ENCODE measurements around the gene BAIAP2.

The BAIAP2 gene

DNA sequence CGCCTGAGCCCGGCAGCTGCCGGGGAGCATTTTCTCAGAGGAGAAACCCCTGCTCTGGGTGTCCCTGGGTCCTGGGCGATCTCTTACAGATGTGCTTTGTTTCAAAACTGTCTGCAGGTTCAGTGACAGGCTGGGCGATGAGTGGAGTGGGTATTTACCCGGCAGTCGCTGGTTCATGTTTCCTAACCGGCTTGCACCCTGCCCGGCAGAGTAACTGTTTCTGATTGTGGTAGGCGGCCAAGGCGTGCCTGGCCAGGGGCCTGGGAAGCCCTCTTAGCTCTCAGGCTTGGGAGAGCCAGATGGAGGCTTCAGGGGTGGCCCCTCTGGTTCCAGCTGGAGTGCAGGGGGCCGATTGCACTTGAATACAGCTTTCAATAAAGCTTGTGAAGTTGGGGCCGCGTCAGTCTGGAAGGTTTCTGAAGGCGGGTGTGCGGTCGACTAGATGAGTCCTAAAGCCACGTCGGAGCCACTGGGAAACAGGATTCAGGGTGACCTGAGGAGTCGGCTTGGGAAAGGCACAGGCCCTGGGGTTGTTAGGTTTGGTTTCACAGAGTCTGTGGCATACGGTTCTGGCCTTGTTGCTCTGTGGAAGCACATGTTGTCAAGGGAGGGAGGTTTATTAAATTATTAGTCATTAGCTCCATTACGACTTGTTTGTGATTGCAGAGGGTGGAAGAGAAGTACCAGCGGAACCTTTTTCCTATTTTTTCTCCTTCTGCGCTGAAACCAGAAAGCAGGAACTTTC is 1.4 kb downstream of the BAIAP2 start:
- DNase-seq (ENCODE audit: low read depth in 2 of 2, low spot score in 1 of 2): no peak

DNA sequence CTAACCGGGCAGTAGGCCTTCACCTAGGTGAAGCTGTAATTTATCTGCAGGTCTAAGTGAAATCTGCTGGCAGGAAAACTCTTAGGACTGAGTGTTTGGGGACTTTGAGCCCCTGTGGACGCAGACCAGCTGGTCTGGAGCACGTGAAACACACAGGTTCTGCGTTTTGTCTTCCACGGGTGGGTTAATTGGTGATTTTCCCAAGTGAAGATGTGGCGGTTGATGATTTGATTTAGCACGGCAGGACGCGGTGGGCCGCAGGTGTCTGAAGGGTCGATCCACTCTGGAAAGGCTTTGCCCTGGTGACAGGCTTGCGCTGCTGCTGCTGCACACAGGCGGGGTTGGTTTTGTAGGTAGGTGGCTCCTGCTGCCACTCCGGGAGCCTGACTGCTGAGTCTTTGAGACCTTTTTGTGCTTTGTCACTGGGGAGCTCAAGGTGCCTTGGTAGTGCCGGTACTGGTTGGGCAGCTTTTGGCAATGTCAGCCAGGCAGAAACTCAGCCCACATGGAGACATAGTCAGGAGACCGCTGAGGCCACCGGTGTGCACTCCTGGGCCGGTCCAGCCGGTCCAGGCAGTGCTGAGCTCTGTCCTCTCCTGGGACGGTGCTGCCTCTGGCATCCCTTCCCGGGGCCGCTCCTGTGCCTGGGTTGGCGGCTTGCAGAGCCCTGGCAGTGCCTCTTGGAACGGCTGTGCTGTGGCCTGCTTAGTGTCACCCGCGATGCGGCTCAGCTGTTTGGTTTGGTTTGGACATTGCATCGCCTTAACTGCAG is 2.3 kb downstream of the BAIAP2 start:
- no peak for DNase-seq (ENCODE audit: low read depth in 2 of 2, low spot score in 1 of 2)

DNA sequence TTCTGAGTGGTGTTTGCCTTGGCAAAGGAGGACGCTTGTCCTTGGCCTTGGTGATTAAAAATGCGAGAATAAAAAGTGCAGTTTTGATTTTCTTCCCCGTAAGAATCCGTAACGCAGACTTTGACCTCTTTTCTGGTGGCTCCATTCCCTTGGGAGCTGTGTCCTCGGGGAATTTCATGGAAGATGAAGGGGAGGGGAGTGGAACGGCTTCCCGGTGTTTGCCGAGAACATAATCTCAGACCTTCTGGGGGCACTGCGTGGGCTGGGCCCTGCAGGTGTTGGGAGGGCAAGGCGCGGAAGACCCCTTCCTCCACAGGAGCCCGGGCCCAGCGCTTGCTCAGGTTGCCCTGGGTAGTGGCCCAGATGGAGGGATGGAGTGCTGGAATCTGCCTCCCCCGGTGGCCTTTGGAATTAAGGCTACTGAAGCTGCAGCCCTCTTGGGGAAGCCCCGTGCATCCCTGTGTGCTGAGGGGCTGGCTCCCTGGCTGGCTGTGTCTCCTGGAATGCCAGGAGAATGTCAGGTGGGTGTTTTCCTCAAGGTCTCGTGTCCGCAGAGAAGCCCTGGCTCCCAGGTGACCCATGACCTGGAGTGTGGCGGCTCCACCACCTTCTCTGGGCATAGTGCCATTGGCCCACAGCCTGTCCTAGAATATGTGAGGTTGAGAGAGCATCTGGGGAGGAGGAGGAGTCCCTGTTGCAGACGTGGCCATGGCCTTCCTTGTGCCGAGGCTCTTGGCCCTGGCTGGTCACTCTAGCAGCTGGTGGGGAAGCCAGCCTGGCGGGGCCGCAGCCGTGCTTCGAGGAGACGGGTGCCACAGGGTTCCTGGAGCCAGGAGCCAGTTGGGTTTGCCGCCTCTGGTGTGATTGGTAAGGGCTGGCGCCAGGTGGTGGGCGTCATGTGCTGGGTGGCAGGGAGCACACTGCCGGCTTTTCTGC is 3.1 kb downstream of the BAIAP2 start:
- DNase-seq (ENCODE audit: low read depth in 2 of 2, low spot score in 1 of 2): no peak

DNA sequence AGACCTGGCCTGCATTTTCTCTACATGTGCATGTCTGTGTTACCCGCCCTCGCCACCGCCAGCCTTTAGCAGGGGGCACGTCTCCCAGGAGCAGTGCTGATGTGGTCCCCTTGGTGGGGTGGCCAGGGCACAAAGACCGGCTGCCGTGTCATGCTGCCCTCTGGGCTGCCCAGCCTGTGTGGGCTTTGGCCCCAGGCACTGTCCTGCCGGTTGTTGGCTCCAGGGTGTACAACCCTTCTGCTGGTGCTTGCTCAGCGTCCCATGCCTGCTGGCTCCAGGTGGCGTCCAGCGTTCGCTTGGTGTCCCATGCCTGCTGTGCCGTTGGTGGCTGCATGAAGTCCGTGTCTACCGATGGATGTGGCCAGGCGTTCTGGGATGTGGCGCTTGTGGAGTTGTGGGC is 4.1 kb downstream of the BAIAP2 start:
- DNase-seq (ENCODE audit: low read depth in 2 of 2, low spot score in 1 of 2): no peak

DNA sequence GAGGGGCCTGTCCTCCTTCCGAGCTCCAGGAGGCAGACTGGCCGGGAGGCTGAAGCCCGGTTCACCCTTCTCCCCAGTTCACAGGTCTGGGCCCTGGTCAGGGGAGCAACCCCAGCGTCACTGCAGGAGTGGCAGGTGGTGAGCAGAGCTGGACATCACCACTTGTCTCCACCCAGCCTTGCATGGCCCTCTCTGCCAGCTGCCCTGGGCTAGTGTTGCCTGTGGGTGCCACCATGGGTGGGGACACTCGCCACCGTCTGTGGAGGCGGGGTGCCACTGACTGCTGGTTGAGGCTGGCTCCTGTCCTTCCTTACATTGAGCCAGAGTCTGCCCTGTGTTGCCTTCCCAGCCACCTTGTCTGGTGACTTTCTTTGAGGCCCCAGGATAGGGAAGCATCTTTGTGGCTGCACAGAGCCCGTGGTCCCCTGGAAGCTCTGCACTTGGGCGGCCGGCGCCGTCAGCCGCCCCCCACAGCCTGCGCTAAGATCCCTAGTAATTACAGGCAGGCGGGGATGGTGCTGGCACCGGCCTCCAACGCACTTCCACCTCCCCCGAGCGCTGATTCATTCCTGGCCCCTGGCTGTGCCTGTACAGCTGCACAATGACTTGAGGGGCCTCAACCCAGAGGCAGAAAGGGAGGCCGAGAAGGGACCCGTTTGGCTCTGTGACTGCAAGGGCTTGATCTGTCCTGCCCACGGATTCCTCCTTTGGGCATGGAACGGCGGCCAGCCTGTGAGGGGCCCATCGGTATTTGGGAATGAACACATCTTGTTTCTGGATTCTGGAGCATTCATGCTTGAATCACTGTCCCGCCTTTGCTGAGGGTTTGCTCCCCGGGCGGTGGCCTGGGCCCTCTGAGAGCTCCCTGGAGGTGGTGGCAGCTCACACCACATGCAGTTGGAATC is 5.2 kb downstream of the BAIAP2 start:
- DNase-seq (ENCODE audit: low read depth in 2 of 2, low spot score in 1 of 2): no peak

DNA sequence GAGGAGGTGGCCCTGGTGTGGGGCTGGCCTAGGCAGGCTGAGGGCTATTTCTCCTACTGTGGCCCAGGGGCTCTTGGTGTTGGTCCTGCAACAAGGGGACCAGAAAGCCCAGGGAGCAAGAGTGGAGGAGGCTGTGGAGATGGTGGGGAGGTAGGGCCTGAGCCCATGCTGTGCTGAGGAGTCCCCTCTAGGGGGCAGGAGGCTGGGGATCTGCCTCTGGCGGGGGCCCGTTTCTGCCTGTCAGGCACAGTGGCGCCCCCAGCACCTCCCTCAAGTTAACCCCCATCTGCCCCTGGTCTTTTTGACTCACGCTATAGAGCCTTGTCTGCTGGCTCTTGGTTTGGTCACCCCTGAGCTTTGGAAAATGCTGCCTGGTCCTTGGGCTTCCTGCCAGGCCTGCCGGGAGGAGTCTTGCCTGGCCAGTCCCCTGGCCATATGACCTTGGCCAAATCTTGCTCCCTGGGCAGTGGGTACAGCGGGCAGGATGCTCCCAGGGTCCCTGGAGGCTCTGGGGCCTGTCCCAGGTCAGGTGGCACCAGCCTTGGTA is 5.9 kb downstream of the BAIAP2 start:
- DNase-seq (ENCODE audit: low read depth in 2 of 2, low spot score in 1 of 2): no peak

DNA sequence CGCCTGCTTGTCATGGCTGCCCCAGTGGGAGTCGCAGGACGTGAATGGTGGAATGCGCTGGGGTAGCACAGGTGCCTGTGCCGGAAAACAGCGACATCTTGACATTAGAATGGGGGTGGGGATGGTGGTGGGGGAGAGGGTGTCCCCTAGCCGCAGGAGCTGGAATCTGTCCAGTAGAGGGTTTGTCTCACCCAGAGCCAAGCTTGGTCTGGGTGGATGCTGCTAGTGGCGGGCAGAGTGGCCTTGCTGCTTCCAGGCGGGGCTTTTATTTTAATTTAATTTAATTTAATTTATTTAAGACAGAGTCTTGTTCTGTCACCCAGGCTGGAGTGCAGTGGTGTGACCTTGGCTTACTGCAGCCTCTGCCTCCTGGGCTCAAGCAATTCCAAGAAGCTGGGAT is 7.7 kb downstream of the BAIAP2 start:
- DNase-seq (ENCODE audit: low read depth in 2 of 2, low spot score in 1 of 2): no peak

DNA sequence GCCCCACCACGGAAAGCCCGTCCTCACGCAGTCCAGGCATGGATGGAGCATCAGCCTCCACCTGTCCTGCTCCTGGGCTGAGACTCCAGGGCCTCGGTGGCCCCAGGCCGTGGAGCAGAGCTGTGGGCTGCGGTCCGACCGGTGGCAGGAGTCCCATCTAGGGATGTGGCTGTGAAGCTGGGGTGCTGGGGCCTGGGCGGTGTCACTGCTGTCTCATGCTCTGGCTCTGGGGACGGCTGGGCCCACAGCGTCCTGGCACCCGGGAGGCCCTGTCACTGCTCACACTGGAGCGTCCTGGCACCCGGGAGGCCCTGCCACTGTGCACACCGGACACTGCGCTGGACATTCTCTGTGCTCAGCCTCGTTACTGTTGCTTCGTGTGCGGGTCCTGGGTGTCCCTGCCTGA is 8.4 kb downstream of the BAIAP2 start:
- no peak for DNase-seq (ENCODE audit: low read depth in 2 of 2, low spot score in 1 of 2)

DNA sequence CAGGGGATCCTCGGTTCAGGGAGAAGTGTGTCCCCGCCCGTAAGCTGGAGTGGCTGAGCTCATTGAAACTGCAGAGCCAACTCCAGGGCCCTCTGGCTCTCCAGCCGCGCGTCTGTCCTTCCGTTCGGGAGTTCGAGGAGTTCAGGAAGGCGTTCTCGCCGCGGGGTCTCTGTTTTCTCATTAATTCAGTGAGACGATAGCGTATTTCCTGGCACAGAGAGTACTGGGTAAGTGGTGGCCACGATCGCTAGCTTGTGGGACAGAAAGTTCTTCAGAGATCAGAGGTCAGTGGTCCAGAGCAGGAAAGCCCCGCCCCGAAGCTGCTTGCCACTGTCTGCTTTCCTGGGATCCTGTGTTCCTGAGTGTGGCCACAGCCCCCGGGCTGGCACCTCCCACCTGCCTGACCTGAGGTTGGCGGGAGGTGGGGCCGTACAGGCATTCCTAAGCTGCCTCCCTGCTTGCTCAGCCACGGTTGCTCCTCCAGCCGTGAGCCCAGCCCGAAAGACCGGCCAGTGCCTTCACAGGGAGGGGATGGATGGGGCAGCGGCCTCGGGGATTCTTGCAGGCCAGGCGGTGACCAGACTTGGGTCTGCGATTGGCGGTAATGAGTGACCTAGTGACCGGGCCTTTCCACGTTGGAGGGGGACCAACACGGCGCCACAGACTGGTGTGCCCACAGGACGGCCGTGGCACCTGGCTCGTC is 8.9 kb downstream of the BAIAP2 start:
- DNase-seq (ENCODE audit: low read depth in 2 of 2, low spot score in 1 of 2): no peak

DNA sequence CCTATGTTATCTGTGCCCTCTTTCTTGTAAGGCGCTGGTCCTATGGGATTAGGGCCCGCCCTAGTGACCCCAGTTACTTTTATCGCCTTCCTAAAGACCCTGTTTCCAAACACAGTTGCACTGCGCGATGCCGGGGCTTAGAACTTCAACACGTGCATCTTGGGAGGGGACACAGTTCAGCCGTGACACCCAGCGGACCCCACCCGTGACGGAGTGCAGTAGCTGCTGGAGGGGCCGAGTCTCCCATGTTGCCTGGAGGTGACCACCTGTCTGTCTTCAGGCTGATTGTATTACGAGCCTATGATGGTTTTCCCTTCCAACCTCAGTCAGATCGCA is 9.4 kb downstream of the BAIAP2 start:
- no peak for DNase-seq (ENCODE audit: low read depth in 2 of 2, low spot score in 1 of 2)

DNA sequence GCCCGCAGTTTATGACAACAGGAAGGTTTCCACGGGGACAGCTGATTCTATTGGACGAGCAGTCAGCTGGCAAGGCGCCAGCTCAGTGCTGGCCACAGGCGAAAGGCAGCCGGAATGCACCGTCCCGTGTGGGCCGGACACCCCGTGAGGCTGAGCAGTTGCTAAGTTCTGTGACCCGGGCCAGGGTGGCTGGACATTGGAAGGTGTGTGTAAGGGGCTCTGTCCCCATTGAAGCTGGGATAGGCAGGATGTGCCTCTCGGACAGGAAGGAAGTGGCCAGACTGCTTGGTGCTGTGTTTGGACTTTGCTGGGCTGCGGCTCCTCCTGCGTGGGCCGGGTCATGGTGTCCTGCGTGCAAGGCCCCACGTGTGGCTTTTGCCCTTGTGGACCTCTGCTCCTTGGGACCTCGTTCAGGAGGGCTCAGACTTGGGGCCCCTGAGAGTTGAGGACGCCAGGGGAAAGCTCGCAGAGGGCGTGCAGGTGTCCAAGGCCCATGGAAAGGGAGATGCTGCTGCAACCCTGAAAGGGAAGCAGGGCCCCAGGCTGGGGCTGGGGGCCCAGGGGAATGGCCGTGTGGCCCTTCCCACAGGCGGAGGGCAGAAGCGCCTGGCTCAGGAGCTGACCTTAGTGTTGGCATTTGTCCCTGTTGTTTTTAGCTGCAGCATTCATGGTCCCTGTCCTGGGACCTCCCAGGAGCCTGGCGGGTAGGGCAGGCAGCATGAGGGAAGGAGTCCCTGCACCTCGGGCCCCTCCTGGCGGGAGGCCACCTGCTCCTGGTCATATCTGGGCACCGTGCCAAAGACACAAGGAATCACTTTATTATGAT is 10.0 kb downstream of the BAIAP2 start:
- DNase-seq (ENCODE audit: low read depth in 2 of 2, low spot score in 1 of 2): no peak

DNA sequence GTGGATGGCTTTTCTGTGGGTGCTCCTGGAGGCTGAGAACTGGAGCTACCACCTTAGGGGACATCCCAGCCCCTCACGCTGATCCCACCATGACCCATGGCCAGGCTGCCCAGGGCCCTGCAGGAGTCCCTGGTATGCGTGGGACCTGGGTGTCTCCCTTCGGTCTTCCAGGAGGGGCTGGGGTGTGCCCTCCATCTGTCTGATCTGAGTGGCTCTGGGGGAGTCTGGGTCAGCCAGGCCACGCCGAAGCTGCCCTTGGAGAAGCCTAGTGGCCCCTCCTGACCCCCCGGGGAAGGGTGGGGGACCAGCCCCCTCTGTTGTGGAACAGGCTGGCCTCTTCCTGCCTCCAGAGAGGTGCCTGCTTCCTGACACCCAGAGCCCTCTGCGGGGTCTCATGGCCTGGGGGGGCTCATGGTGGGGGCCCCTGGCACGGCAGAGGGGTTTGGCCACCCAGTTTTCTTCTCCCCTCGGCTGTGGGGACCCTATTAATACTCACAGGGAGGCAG is 10.7 kb downstream of the BAIAP2 start:
- no peak for DNase-seq (ENCODE audit: low read depth in 2 of 2, low spot score in 1 of 2)

DNA sequence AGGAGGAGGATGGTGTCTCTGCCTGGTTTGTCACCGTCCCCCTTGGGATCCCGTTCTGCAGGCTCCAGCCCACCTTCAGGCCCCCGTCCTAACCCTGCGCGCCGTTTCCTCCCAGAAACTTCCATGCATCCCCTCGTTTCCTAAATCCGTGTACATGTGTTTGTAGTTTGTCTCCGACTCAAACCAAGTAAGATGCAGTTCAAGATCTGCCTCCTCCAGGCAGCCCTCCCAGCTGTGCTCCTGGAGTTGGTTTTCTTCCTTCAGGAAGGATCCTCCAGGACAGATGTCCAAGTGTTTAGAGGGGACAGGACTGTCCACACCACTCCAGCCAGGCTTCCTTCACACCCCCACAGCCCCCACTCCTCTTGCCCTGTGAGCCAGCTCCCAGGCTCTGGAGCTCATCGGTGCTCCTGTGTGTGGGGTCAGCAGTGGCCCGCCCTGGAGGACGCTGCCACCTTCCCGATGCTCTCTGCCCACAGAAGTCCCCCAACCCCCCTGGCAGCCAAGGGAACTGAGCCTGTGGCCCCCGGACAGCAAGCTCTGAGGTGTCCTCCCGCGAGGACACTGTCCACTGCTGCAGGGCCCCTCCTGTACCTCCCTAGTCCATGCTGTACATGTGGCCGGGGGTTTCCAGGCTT is 11.3 kb downstream of the BAIAP2 start:
- no peak for DNase-seq (ENCODE audit: low read depth in 2 of 2, low spot score in 1 of 2)

DNA sequence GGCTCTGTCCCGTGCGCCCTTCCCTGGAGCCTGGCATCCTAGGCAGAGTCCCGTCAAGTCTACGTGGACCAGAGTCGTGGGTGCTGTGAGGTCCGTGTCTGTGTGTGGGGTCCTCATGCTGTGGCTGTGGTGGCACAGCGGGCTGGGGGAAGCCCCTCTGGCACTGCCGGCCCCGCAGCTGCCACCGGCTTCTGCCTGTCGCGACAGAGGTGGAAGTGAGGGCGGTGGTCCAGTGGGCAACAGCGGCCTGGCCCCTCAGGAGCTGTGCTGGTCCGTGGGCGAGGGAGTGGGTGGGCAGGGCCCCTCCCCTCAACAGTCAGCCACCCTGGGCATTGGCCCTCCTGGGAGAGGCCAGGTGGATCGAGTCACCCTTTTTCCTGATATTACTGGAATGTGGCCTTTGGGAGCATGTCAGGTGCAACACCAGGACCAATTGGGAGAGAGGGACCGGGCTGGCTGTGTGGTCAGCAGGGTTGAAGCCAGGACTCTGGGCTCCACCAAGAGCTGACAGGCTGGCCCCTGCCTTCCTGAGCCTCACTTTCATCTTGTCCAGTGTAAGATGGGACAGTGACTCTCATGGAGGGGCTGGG is 11.9 kb downstream of the BAIAP2 start:
- DNase-seq (ENCODE audit: low read depth in 2 of 2, low spot score in 1 of 2): no peak

DNA sequence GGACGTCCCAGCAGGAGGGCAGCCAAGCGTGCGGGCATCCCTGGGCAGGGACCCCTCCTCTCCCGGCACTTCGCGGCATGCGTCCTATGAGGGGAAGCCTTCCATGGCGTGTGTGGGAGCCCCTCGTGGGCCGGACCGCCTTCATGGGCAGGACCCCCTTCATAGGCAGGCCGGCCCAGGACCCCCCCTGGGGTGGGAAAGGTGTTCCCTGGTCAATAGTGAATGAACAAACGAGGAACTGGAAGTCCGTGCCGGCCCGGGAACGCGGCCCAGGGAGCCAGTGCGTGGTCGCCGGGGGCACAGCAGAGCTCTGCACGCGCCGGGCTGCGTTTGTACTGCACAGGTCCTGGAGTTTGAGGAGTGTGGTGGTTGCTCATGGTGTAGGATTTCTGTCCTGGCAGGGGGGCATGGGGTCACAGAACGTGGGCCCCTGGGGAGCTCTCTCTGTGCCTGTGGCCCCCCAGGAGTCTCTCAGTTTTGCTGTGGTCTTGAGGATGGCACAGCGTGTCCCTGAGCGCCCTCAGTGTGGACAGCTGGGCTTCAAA is 13.9 kb downstream of the BAIAP2 start:
- DNase-seq (ENCODE audit: low read depth in 2 of 2, low spot score in 1 of 2): no peak

DNA sequence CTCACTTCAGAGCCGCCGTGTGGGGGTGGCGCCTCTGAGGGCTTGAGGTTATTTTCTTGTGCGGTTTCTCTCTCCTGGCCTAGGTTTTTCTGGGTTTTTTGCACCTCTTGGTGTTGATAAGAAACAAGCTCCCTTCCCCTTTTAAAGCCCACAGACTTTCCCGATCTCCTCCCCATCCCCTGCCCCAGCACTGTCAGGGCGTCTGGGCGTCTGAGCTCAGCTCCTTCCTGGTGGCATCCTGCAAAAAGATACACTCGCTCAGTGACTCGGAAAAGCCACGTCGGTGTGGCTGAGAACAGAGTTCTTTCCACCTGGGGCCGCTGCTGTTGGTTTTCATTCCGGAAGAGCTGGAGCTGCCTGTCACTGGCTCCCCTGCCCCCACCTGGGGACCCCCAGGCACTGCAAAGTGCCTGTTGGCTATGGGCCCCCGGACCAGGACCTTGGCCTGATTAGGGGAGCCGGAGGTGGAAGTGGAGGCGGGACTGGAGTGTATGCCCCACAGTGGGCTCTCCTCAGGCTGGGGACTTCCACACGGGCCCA is 14.5 kb downstream of the BAIAP2 start:
- no peak for DNase-seq (ENCODE audit: low read depth in 2 of 2, low spot score in 1 of 2)

DNA sequence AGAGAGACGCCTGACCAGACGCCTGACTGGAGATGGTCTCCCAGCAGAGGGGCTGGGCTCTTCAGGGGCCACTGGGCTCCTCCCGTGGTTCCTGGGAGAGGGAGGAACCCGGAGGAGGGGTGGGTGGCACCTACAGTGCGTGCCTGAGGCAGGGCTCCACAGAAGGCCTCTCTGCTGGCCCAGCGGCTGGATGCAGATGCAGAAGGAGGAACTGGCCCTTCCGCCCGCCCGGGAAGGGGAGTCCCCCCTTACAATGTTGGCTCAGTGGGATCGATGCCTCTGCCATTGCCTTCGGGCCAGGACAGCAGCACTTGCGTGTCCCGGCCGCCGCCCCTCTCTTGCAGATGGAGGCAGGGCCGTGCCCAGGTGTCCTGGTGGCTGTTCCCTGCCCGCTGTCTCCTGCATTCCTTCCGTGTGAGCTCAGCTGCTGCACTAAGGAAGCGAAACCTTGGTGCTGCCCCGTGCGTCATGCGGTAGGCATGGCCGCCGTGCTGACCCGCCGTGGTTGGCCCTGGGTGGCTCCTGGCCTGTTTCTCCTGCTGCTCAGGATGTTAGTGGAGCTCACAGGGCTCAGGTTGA is 15.1 kb downstream of the BAIAP2 start:
- DNase-seq (ENCODE audit: low read depth in 2 of 2, low spot score in 1 of 2): no peak

All from stimulated activated CD8-positive, alpha-beta memory T cell treated with anti-CD3 and anti-CD28 coated beads, Interleukin-4, amount 100 ng/mL, for 4 hours (primary cell).